ENCODE data around the gene SH3GL2.

DNA sequence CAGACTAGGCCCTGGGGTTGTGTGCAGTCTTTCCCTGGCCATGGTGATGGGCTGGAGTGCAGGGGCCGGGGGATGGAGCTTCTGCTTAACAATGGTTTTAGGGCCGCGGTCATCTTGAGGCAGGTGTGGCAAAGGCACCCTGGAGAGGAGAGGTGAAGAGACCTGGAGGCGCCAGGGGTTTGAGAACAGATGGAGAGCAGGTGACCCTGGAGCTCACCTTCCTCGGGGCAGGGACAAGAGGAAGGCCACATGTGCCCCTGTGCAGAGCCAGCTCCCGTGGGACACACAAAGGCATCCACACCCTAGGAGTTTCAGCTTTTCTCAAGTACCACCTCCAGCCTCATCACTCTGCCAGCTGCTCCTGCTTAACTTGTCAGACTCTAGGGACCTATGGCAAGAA lies 46.4 kb upstream of the SH3GL2 start:
- TF ChIP-seq NFIC (IDR thresholded peaks at IDR 0.05), result no peak
- no peak for TF ChIP-seq EP300 (IDR thresholded peaks at IDR 0.05; ENCODE audit: borderline replicate concordance)
- TF ChIP-seq CEBPB (IDR thresholded peaks at IDR 0.05), result no peak
- no peak for TF ChIP-seq RAD21 (IDR thresholded peaks at IDR 0.05; ENCODE audit: low read depth)
- TF ChIP-seq REST (IDR thresholded peaks at IDR 0.05; ENCODE audit: low read depth), result no peak
- no peak for TF ChIP-seq YY1 (IDR thresholded peaks at IDR 0.05; ENCODE audit: low read depth)
- no peak for TF ChIP-seq TAF1 (IDR thresholded peaks at IDR 0.05; ENCODE audit: low read depth)
- no peak for TF ChIP-seq FOXM1 (IDR thresholded peaks at IDR 0.05; ENCODE audit: borderline replicate concordance, low read depth)
- no peak for TF ChIP-seq TCF12 (IDR thresholded peaks at IDR 0.05; ENCODE audit: low read depth)
- TF ChIP-seq, protein P1, sequence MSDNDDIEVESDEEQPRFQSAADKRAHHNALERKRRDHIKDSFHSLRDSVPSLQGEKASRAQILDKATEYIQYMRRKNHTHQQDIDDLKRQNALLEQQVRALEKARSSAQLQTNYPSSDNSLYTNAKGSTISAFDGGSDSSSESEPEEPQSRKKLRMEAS (IDR thresholded peaks at IDR 0.05), result no peak
- no peak for TF ChIP-seq CREB1 (IDR thresholded peaks at IDR 0.05; ENCODE audit: low read depth)
- TF ChIP-seq TEAD4 (IDR thresholded peaks at IDR 0.05), result no peak
- TF ChIP-seq, protein P2, sequence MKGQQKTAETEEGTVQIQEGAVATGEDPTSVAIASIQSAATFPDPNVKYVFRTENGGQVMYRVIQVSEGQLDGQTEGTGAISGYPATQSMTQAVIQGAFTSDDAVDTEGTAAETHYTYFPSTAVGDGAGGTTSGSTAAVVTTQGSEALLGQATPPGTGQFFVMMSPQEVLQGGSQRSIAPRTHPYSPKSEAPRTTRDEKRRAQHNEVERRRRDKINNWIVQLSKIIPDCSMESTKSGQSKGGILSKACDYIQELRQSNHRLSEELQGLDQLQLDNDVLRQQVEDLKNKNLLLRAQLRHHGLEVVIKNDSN (IDR thresholded peaks at IDR 0.05), result no peak
- no peak for TF ChIP-seq EGR1 (IDR thresholded peaks at IDR 0.05)
